Muscle of arm (tissue), 12 donors: ENCODE data around the gene CEACAM3. TPM values are rescaled to one million over a fixed set of nuclear protein-coding genes. Genes with fewer than 3 reads are reported as not detected.
A peak's percentile ranks its signal among the peaks of the same experiment; 100 is the strongest.

ENCODE experiments used
- DNase-seq: peaks from one replicate; pipeline ENCODE4 v3.0.0-alpha.2; 2013
- polyA plus RNA-seq, 12 donors: library from polyadenylated mRNA; unstranded; fragments of 120-200 nt; gene quantifications; one replicate each; pipeline ENCODE4 v1.2.1, GENCODE V29; 2013; ENCODE audit not compliant: insufficient read length in 12 of 12

CEACAM3 gene
- polyA plus RNA-seq, 12 donors: 0.24 to 0.48 (median 0.40) TPM; not detected in 9

DNA sequence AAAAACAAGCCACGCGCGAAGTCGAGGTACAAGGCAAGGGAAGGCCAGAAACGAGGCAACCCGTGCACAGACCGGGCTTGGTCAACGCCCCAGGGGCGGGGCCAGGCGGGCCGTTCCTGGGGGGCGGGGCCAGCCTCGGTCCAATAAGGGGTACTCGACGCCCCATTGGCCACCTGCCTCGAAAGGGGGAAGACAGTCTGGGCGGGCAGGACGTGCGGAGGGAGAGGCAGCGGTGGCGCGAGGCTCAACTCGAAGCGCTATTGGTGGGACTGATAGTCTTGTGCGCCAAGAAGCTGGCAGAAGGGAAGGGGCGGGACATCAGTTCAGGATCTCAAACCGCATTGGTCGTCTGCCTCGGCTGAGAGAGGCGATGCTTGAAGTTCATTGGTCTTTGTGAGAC, 48.2 kb downstream of the CEACAM3 start, which contains the start of gene LYPD4:
LYPD4 (minus strand) TSS at position 83 of the 400 bp plus-strand sequence. CDS start 5,398 bp downstream, outside the sequence.
- no peak for DNase-seq

DNA sequence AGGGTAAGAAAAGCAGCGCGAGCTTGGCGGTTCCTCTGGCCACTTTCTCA, 48.4 kb downstream of the CEACAM3 start, which contains the start of gene DMRTC2:
DMRTC2 (plus strand) TSS at position 42 of the 50 bp plus-strand sequence. CDS start 2,387 bp downstream, outside the sequence.
- DNase-seq: no peak

DNA sequence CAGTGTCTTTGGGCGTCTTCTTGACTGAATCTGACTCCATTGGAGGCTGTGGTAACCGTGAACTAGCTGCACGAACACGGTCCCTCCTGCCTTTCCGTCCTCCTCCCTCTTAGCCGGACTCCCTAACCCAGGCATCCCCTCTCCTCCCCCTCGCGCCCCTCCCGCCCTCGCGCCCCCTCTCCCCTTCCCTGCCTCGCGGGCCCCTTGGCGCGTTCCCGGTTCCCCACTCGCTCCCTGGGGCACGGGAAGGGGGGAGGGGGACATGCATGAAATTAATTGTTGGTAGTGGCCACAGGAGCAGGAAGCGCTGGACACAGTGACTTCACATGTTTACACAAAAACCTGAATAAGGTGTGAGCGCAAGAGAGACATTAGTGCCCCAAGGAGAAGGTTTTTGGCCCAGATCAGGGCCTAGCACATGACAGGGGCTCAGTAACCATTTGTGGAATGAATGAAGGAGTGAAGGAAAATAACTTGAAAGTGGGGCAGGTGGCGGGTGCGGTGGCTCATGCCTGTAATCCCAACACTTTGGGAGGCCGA, 48.7 kb downstream of the CEACAM3 start:
- no peak for DNase-seq

DNA sequence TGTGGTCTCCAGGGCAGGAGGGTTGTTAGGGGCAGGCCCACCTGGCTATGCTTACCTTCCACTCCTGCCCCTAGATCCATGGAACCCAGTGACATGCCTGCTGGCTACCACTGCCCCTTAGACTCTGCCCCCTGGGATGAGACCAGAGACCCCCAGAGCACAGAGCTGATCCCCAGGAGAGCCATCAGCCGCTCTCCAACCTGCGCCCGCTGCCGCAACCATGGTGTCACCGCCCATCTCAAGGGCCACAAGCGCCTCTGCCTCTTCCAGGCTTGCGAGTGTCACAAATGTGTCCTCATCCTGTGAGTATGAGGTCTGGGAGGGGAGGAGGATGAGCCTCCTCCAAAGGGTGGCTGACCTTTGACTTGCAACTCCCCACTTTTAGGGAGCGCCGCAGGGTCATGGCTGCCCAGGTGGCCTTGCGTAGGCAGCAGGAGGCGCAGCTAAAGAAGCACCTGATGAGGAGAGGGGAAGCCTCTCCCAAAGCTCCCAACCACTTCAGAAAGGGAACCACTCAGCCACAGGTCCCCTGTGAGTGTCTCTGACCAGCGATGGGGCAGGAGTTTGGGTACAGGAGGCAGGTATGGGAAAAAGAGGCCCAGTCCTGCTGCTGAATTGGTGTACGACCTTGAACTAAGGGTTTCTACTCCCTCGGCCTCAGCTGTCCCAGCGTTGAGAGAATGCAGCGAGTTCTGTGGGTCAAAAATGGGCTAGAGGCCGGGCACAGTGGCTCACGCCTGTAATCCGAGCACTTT, 51.1 kb downstream of the CEACAM3 start:
- DNase-seq: no peak

DNA sequence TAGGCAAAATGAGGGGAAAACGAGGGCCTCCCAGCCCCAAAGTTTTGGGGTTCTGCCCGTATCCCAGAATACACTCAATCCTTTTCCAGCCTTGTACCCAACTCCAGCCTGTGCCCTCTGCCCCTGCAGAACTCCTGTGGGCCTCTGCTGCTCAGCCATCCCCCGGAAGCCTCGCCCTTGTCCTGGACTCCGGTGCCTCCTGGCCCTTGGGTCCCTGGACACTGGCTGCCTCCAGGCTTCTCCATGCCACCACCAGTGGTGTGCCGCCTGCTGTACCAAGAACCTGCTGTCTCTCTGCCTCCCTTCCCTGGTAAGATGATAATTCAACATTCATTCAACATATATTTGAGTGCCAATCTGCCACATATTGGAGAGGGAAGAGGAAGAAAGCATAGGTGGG, 52.3 kb downstream of the CEACAM3 start:
- DNase-seq: no peak

DNA sequence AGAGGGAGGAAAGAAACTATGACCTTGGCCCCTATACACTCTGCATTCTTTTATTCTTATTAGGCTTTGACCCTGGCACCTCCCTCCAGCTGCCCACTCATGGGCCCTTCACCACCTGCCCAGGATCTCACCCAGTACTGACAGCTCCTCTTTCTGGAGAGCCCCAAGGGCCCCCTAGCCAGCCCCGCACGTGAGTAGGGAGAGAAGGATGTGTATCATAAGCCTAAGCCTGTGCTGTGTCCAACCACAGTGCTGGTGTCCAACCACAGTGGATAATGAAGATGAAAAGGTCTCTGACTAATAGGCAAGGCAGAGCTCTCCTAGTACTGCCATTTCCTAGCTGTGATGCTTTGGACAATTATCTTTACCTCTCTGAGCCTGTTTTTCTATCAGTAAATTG, 52.7 kb downstream of the CEACAM3 start:
- no peak for DNase-seq

DNA sequence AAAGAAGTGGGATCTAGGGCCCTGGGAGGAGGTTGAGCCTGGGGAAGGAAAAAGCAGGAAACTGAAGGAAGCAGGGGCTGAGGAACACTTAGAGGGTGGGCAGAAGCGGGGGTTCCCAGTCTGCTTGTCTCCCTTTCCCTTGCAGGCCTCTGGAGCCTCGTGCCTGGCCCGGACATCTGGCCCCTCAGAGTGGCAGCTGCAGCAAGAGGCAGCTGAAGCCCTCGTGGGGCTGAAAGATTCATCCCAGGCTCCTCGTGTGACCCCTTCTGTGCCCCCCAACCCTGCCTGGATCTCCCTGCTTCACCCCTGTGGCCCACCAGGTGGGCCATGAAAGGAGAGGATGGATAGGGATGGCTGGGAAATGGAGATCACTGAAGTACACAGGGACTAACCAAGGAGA, 54.0 kb downstream of the CEACAM3 start:
- no peak for DNase-seq

DNA sequence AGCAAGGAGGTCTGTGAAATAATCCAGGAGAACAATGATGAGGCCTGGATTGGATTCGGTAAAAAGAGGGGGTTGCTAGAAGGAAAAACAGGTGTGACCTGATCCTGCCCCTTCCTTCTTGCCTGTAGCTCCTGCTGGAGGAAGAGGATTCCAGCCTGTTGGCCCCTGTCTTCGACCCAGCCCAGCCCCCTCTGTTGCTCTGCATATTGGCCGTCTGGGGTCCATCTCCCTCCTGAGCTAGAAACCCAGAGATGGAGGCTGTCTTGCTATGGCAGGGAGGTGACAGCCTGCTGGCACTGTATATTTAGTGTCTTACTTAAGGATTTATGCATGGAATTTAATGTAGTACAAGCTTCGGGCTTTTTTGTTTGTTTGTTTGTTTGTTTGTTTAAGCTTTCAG, 55.1 kb downstream of the CEACAM3 start:
- no peak for DNase-seq

DNA sequence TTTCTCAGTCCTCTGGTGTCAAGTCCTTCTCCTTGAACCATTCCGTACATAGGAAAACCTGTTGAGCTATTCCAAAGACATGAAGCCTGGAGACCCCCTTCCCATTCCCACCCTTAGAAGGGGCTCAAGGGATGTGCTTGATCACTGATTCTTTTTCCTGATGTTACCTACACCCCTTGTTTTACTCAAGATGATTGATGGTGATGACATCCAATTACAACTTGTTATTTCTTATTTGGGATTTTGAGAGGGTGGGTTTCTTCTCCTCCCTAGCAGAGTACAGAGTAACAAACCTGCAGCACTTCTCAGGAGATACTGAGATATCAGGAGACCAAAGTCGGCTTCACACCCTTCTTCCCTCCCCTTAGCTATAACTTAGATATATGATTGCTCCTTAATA, 57.0 kb downstream of the CEACAM3 start:
- no peak for DNase-seq

DNA sequence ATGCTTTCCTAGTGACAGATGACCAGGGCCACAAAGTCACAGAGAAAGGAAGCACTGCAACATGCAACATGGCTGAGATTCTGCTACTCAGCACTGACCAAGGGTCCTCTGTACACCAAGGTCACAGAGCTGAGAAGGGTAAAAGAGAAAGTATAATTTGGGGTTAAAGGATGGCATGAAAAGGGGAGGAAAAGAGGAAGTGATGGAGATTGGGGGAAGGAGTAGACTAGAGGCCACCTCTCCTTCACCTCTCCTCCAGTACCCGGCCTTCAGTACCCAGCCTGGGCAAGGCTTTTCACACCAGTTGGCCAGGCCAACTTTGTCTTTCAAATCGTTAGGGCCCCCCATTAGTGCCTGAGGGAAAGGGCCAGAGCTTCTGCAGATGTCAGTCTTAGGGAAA, 57.4 kb downstream of the CEACAM3 start:
- no peak for DNase-seq

DNA sequence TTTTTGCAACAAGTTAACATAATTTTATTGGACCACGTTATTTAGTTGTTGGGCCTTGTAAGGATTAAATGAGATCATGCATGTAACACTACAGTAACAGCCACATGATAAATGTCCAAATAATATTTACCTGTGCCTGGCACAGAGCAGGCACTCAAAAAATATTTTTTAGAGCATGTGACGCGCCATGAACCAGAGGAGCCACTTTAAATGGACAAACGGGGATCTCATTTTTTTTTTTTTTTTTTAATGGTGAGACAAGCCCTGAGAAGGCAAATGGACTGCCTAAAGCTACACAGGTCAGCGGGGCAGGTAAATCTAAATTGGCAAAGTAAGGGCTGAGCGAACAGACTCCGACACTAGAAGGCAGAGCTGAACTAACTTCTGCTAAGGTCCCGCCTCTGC, 62.8 kb downstream of the CEACAM3 start:
- DNase-seq: no peak

DNA sequence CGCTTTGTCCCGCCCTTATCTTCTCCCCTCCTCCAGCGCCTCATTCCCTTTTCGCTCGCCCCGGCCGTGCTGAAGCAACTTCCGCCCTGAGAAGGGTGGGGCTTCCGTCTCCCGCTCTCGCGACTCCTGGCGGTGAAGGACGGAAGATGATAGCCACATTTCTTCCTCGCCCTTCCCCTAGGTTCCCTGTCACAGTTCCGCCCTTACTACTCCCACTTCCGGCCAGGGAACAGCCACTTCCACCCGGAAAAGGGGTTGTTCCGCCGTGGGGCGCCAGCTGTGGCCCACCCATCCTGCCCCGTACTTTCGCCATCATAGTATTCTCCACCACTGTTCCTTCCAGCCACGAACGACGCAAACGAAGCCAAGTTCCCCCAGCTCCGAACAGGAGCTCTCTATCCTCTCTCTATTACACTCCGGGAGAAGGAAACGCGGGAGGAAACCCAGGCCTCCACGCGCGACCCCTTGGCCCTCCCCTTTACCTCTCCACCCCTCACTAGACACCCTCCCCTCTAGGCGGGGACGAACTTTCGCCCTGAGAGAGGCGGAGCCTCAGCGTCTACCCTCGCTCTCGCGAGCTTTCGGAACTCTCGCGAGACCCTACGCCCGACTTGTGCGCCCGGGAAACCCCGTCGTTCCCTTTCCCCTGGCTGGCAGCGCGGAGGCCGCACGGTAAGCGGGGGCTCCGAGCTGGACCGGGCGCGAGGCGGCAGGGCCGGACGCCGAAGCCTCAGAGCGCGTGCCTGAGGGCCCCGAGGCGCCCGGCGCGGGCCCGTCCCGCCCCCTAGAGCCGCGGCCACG, 63.4 kb downstream of the CEACAM3 start, which contains the start of gene RPS19:
RPS19 (plus strand) TSS at position 638 of the 801 bp plus-strand sequence. CDS start 520 bp downstream, outside the sequence.
- DNase-seq: peak; percentile 100

DNA sequence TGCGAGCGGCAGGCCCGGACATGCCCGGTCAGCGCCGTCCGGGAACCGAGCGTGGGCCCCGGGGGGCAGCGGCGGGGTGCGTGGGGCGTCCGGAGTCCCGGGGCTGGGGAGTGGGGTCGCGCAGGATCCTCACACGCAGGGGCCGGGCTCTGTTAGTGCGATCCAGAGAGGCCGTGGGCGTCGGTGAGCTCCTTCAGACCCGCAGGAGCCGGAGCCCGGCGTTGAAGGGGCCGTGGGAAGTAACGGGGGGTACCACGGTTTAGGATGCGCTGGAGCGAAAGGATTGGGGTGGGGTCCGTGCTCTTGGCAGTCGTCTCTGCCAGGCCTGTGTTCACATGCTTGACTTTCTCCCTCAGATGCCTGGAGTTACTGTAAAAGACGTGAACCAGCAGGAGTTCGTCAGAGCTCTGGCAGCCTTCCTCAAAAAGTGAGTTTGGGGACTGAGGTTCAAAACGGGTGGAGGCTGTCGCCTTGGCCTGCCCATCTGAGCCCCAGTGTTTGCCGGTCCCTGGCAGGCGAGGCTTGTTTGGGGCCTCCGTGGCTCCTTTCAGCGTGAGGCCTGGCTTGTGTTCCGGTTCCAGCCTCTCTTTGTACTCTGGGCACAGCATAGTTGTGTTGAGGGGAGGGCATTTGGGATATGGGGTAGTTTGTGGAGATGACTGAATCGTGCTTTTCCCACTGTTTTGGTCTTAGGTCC, 64.2 kb downstream of the CEACAM3 start:
- DNase-seq: no peak

Other genes with a start within 250 kb of the CEACAM3 start
- gene CEACAM21, start 220.4 kb upstream of the CEACAM3 start, polyA plus RNA-seq: 1 to 10 TPM in 8 of 12 donors, under 1 TPM in 2, not detected in 2; 0.85 to 2.2 (median 1.6) TPM
- under 1 TPM in 4 of 12 donors, not detected in 8; 0.09 to 0.79 (median 0.29) TPM for gene CEACAM4, start 169.5 kb upstream of the CEACAM3 start, polyA plus RNA-seq
- not detected for gene CEACAM7, start 108.3 kb upstream of the CEACAM3 start, polyA plus RNA-seq
- 10 to 100 TPM in 1 of 12 donors, under 1 TPM in 6, not detected in 5; 0.05 to 23.2 (median 0.21) TPM for gene CEACAM5, start 88.0 kb upstream of the CEACAM3 start, polyA plus RNA-seq
- gene CEACAM6, start 41.1 kb upstream of the CEACAM3 start, polyA plus RNA-seq: 1 to 10 TPM in 2 of 12 donors, under 1 TPM in 7, not detected in 3; 0.08 to 5.2 (median 0.21) TPM
- not detected for gene LYPD4, start 48.1 kb downstream of the CEACAM3 start, polyA plus RNA-seq
- gene DMRTC2, start 48.5 kb downstream of the CEACAM3 start, polyA plus RNA-seq: not detected
- gene RPS19, start 63.7 kb downstream of the CEACAM3 start, polyA plus RNA-seq: 1,000 to 10,000 TPM in 11 of 12 donors, not detected in 1; 1,642 to 2,436 (median 1,937) TPM
- 1 to 10 TPM in 1 of 12 donors, under 1 TPM in 9, not detected in 2; 0.48 to 9.8 (median 0.73) TPM for gene CD79A, start 80.7 kb downstream of the CEACAM3 start, polyA plus RNA-seq
- gene ARHGEF1, start 86.6 kb downstream of the CEACAM3 start, polyA plus RNA-seq: 100 to 1,000 TPM in 2 of 12 donors, 10 to 100 TPM in 9, not detected in 1; 28.7 to 116 (median 35.3) TPM
- gene ERFL, start 131.9 kb downstream of the CEACAM3 start, polyA plus RNA-seq: under 1 TPM in 8 of 12 donors, not detected in 4; 0.08 to 0.18 (median 0.11) TPM
- 100 to 1,000 TPM in 1 of 12 donors, 10 to 100 TPM in 10, not detected in 1; 39.4 to 104 (median 56.4) TPM for gene RABAC1, start 162.7 kb downstream of the CEACAM3 start, polyA plus RNA-seq
- 10 to 100 TPM in 1 of 12 donors, 1 to 10 TPM in 1, under 1 TPM in 9, not detected in 1; 0.30 to 16.6 (median 0.59) TPM for gene ATP1A3, start 197.6 kb downstream of the CEACAM3 start, polyA plus RNA-seq